Measurements from ENCODE around the gene TUBB2B. TPM values are rescaled to one million over a fixed set of nuclear protein-coding genes. Genes with fewer than 3 reads are reported as not detected.

TUBB2B gene
- total and polyA plus RNA-seq, 2 experiments from 2014 or later = 29.8 to 57.6 TPM

DNA sequence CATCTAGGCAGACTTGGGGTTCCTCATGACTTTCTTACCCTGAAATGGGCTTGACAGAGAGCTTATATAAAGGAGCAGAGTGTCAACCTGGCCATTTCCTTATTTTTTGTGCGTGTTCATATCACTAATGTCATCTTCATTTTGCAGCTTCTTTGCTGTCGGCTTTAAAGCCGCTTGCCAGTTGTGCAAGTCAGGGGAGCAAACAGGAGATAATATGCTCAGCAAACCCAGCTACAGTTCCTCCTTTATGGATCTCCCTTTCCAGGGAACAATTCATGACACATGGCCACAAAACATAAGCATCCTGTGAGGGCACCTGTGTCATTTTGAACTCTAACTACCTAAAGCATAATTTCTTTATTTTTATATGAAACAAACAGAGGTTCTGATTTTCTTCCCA is 6.5 kb upstream of the TUBB2B start:
- DNase-seq (ENCODE audit: low read depth in 1 of 2, low spot score in 1 of 2) = no peak
- H3K9me3 ChIP-seq (ENCODE audit: low read depth) = no peaks in the 10 kb centered on the region
- no peaks in the 10 kb centered on the region for H3K36me3 ChIP-seq
- peaks cover 13% of the 10 kb centered on the region for H3K4me1 ChIP-seq (ENCODE audit: low read depth)
- H3K4me3 ChIP-seq = no peak overlapping the region
- H3K27ac ChIP-seq = no peak overlapping the region
- TF ChIP-seq, protein P1, sequence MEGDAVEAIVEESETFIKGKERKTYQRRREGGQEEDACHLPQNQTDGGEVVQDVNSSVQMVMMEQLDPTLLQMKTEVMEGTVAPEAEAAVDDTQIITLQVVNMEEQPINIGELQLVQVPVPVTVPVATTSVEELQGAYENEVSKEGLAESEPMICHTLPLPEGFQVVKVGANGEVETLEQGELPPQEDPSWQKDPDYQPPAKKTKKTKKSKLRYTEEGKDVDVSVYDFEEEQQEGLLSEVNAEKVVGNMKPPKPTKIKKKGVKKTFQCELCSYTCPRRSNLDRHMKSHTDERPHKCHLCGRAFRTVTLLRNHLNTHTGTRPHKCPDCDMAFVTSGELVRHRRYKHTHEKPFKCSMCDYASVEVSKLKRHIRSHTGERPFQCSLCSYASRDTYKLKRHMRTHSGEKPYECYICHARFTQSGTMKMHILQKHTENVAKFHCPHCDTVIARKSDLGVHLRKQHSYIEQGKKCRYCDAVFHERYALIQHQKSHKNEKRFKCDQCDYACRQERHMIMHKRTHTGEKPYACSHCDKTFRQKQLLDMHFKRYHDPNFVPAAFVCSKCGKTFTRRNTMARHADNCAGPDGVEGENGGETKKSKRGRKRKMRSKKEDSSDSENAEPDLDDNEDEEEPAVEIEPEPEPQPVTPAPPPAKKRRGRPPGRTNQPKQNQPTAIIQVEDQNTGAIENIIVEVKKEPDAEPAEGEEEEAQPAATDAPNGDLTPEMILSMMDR (IDR thresholded peaks at IDR 0.05; ENCODE audit: low read depth, low read length) = no peak
- peaks cover 40% of the 10 kb centered on the region for H3K27me3 ChIP-seq

DNA sequence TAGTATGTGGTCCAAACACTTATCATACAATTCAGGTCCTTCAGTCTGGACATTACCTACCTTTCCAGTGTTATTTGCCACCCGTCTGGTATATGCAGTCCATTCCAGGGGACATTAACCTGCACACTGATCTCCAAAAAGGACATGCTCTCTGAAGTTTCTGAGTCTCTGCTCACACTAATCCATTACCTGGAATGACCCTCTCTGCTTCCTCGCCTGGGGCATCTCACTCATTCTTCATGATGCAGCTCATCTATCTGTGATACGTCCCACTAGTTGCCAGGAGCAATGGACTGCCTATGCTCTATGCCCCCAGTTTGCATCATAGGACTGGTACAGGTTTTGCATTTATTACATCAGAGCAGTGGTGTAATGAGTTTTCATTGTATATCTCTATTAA is 5.9 kb upstream of the TUBB2B start:
- TF ChIP-seq, protein P1 (IDR thresholded peaks at IDR 0.05; ENCODE audit: low read depth, low read length) = no peak
- Histone ChIP-seq H3K4me1 (ENCODE audit: low read depth) (peaks cover 16% of the 10 kb centered on the region), H3K27me3 (peaks cover 46% of the 10 kb centered on the region), H3K4me3 (no peak overlapping the region), H3K27ac (no peak overlapping the region), H3K36me3 (no peaks in the 10 kb centered on the region), H3K9me3 (ENCODE audit: low read depth) (no peaks in the 10 kb centered on the region)
- DNase-seq (ENCODE audit: low read depth in 1 of 2, low spot score in 1 of 2) = no peak

DNA sequence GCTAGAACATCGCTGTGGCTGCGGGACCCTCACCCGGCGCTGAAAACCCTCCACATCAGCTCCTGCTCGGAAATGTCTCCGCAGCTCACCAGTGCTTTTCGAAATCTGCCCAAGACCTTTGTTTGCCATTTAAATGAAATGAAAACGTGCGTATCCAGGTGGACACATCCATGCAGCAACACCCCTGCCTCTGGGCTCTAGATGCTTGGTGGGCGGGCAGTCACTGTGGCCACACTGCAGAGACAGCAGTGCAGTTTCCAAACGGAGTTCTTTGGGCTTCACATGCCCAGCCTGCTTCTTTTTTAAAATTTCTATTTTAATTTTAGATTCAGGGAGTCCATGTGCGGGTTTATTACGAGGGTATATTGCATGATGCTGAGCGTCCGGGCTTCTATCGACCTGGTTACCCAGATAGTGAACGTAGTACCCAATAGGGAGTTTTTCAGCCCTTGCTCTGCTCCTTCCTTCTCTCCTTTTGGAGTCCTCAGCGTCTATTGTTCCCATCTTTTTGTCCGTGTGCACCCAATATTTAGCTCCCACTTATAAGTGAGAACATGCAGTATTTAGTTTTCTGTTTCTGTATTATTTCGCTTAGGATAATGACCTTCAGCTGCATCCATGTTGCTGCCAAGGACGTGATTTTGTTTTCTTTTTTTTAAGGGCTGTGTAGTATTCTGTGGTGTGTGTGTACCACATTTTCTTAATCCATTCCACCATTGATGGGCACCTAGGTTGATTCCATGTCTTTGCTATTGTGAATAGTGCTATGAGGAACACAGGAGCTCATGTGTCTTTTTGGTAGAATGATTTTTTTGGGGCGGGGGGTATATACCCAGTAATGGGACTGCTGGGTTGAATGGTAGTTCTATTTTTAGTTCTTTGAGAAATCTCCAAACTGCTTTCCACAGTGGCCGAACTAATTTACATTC is 4.8 kb upstream of the TUBB2B start:
- peak overlapping the region; percentile 41 for H3K4me3 ChIP-seq
- peaks cover 17% of the 10 kb centered on the region for H3K4me1 ChIP-seq (ENCODE audit: low read depth)
- H3K36me3 ChIP-seq = no peaks in the 10 kb centered on the region
- no peaks in the 10 kb centered on the region for H3K9me3 ChIP-seq (ENCODE audit: low read depth)
- H3K27ac ChIP-seq = no peak overlapping the region
- H3K27me3 ChIP-seq = peaks cover 56% of the 10 kb centered on the region
- DNase-seq (ENCODE audit: low read depth in 1 of 2, low spot score in 1 of 2) = no peak
- TF ChIP-seq, protein P1 (IDR thresholded peaks at IDR 0.05; ENCODE audit: low read depth, low read length) = no peak

DNA sequence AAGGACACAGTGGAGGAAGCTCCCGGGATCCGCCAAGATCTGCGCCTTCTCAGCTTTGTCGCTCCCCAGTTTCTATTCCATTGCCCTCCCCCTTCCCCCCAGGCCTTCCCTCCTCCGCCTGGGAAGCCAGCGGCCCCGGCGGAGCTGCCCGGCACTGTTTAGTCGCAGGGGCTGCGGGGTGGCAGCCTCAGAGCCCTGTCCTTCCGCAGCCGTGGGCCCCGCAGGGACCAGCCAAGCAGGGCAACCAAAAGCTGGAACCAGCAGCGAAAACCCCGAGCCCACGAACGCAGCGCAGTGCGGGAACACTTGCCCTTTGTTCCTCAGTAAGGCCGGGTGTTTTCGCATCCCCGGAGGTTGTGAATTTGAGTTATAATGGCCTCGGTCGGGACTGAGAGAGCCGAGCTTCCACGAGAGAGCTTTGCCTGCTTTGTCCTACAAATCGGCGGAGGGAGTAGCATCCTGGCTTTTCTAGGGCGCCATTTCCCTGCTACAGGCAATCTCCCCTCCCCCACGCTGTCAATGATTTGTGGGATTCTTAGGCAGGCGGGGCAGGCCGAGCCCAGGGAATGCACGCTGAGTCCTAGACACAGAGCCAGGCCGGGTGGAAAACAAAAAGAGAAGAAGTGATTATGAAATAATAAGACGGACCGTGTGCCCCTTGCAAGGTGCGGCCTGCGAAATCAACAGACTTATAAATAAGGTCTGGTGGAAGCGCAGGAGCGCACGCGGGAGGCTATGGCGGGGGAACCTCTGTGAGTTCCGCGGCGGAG is 4.0 kb upstream of the TUBB2B start:
- H3K4me1 ChIP-seq (ENCODE audit: low read depth) = peaks cover 17% of the 10 kb centered on the region
- peak; percentile 81 to 83 for DNase-seq (ENCODE audit: low read depth in 1 of 2, low spot score in 1 of 2)
- no peaks in the 10 kb centered on the region for H3K9me3 ChIP-seq (ENCODE audit: low read depth)
- H3K4me3 ChIP-seq = peak overlapping the region; percentile 41
- TF ChIP-seq, protein P1 (IDR thresholded peaks at IDR 0.05; ENCODE audit: low read depth, low read length) = no peak
- H3K27ac ChIP-seq = no peak overlapping the region
- H3K36me3 ChIP-seq = no peaks in the 10 kb centered on the region
- H3K27me3 ChIP-seq = peaks cover 64% of the 10 kb centered on the region

DNA sequence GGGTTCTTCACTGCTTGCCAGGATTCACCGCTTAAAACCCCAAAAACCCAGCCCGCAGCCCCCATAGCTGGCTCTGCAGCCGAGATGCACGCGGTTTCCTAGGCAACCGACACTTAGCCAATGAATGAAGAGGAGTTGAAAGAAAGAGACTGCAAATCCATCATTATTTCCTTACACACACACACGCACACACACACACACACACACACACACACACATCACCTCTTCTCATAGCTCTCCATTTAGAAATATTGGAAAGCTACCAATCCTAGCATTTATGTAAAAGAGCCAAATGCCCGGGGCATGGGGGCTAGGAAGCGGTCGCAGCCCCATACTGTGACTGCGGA is 3.4 kb upstream of the TUBB2B start:
- DNase-seq (ENCODE audit: low read depth in 1 of 2, low spot score in 1 of 2) = peak in 1 of 2 donors; percentile 43
- Histone ChIP-seq H3K9me3 (ENCODE audit: low read depth) (no peaks in the 10 kb centered on the region), H3K27ac (no peak overlapping the region), H3K36me3 (no peaks in the 10 kb centered on the region), H3K4me3 (peak overlapping the region; percentile 41), H3K27me3 (peaks cover 70% of the 10 kb centered on the region), H3K4me1 (ENCODE audit: low read depth) (peaks cover 16% of the 10 kb centered on the region)
- TF ChIP-seq, protein P1 (IDR thresholded peaks at IDR 0.05; ENCODE audit: low read depth, low read length) = no peak

All from cardiac muscle cell (in vitro differentiated cells and primary cell).